Left kidney (tissue), 2 donors: ENCODE results near the gene CLSTN2. TPM values are rescaled to one million over a fixed set of nuclear protein-coding genes. Genes with fewer than 3 reads are reported as not detected.

Experiments
- DNase-seq: peaks from one replicate; pipeline ENCODE4 v3.0.0-alpha.2; 2013
- polyA plus RNA-seq: library from polyadenylated mRNA; unstranded; fragments of 120-200 nt; gene quantifications from one replicate; pipeline ENCODE4 v1.2.1, GENCODE V29; 2013; ENCODE audit not compliant: insufficient read length

Gene CLSTN2
- polyA plus RNA-seq, 1 donor, result 2.0 TPM

DNA sequence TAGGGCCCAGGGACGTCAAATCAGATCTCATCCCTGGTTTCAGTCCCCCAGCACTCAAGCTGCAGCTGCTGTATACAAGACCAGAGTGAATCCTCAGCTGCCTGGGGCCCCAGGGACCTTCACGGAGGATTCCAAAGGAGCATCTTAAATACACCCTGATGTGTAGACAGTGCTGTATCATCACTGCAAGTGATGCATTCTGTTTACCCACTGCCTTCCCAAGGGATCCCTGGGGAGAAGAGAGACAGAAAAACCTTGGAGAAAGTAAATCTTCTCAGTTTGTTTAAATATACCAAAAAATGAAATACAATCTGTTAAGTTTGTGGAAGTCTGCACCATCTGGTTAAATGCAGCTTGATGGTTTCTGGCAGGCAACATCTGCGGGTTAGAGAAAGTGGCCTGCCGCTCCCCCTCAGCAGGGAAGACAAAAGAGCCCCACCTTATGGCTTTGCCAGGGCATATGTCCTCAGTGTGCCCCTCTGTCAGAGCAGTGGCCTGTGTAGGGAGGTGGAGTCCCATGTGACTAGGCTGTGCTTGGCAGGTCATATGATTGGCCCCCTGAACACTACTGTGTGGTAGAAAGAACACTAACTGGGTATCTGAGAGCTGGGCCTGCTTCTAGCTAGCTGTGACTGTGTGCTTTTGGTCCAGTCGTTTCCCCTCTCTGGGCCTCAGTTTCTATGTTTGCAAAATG is 520.7 kb downstream of the CLSTN2 start:
- no peak for DNase-seq

DNA sequence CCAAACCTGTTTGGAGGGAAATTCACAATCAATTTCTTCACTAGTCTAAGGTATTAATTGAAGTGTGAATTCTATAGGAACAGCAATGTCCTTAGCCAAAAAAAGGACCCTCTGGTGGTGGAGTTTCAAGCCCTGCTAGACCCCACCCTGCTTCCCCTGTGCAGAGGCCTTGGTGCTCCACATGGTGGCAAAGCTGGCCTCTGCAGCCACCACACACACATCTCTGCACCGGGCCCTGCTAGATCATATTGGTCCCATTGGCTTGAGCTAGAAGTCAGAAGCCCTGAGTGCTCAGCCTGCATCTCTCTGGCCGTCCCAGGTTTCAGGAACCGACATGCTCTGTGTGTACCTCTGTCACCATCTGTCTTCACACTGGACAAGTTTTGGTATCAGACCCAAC is 522.0 kb downstream of the CLSTN2 start:
- DNase-seq, result no peak

DNA sequence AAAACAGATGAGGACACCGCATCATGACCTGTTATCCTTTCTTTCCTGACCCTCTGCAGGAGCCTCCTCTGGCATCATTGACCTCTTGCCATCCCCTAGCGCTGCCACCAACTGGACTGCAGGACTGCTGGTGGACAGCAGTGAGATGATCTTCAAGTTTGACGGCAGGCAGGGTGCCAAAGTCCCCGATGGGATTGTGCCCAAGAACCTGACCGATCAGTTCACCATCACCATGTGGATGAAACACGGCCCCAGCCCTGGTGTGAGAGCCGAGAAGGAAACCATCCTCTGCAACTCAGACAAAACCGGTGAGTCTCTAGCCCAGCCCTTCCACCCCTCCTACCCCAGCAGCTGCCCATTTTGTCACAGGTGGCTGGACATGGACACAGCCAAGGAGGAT is 524.5 kb downstream of the CLSTN2 start:
- DNase-seq, result no peak

DNA sequence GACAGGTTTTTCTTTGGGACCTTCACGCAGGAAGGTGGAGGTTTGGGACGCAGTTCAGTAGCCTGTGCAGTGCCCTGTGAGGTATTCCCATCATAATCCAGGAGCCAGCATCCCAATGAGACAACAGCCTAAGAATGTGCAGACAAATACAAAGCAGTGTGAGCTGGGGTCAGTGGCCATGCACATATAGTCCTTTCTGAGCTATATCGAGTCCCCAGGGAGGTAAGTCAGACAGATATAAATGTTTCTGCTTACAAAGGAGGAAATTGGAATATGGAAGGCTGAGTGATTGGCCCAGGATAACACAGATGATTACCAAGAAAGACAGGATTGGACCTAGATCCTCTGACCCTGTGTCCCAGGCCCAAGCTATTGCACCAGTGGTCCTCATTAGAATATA is 526.3 kb downstream of the CLSTN2 start:
- DNase-seq, result no peak

DNA sequence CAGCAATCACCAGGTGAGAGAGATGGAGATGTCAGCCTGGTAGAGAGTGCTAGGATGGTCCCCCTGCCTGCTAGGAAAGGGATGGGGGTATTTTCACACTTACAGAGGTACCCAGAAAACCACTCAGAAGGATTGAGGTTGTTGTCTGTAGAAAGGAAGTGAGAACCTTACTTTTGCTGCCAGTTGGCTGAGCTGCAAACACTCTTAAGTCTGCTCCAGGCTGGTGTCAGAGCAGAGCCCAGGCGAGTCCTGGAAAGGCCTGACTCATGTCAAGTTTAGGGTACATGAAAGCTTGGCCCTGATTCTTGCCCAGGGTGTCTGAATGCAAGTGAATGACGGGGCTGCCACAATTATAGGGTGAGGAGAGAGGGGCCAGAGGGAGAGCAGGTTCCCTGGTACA is 528.4 kb downstream of the CLSTN2 start:
- DNase-seq, result no peak

DNA sequence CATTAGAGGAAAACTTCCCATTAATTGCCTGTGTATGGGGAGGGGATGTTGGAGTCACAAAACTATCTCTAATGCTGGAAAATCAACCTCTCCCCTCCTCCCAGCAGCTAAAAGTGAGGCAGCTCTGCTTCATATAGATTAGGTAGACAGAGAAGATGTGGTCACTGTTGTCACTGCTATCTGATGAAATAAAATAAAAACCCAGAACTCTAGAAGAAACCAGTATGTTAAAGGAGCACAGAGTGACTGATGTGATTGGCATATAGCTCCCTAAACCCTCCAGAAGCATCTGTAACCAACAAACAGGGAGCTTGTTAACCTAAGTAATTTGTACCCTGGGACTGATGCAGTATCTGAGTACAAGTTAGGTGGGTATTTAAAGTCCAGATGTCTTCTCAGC is 531.0 kb downstream of the CLSTN2 start:
- no peak for DNase-seq

DNA sequence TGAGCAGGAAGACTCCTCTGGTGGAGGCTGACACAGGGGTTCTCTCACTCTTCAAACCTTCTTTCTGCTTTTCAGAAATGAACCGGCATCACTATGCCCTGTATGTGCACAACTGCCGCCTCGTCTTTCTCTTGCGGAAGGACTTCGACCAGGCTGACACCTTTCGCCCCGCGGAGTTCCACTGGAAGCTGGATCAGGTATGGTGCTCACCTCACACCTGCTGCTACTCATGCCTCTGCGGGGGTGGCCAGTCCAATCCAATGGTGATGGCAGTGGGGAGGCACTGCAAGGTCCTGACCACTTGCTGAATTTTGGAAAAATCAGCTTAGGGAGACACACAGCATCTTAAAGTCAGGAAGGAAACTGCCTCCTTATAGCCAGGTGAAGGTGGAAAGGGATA is 531.5 kb downstream of the CLSTN2 start:
- DNase-seq, result no peak

DNA sequence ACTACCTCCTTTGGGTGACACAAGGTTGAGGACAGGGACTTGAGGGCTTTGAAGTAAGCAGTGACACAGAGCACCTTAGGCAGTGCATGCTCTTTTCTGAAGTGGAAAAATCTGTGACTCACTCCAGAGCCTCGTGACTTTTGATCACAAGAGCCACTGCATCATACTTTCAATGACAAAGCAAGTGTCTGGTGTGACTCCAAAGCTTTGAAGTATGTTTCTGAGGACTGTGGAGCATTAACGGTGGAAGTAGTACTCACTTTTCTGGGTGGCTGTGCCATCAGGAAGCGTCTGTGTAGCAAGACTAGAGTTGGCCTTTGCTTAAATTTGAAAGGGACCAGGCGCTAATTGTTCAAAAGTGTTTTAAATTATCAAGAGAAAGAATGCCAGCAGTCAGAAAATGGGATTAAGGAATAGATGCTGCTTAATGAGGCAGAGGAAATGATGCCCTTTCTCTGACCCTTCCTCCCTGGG is 532.2 kb downstream of the CLSTN2 start:
- DNase-seq, result no peak

DNA sequence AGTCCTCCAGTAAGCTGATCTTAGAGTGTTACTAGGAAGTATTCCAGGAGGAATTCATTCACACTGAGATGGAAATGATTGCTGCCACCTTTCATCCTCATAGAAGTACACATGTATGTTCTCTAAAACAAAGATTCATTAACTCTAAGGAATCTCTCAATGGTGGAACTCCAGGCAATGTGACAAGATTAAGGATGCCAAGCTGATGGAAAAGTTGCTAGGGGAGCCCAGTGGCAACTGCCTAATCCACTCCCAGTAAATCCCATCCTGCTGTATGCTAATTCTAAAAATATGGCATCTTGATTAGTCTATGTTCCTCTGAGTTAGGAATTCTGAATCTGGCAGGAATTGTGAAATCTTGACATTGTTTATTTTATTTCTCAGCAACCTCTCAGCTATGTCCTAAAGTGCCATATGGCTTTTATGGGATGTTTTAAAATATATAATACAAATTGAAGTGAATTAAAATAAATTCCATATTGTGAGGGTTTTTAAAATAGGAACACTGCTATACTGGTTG is 532.9 kb downstream of the CLSTN2 start:
- no peak for DNase-seq

DNA sequence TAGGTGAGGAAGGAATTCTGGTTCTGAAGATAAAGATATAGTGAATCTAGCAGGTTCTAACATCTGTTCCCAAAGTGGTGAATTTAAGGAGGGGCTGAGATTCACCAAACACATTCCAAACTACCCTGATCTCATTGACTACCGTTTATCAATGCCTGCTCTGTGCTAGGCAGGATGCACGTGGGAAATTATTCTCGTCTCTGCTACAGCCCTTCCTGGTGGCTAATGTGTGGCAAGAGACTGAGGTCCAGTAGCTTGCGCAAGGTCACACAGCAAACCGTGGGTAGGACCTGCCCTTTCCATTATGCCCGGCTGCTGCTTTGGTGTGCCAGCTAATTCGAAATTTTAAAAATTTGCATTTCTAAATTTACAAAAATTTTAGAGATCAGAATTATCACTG is 533.4 kb downstream of the CLSTN2 start:
- DNase-seq, result no peak

DNA sequence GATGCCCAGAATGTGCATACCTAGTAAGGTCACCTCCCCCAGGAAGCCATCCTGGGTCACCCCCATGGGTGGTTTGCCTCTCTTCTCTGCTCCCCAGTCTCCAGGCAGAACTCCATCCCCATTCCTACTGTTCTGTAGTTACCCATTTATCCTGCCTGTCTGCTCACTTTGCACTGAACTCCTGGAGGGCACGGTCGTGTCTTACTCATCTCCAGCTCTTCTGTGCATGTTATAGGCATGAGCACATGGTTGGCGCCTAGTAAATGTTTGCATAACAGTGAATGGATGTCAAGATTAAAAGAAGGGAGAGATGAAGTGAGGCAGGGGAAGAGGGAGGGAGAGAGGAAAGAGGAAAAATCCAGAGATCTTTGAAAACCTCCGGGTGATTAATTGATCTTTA is 534.5 kb downstream of the CLSTN2 start:
- no peak for DNase-seq

DNA sequence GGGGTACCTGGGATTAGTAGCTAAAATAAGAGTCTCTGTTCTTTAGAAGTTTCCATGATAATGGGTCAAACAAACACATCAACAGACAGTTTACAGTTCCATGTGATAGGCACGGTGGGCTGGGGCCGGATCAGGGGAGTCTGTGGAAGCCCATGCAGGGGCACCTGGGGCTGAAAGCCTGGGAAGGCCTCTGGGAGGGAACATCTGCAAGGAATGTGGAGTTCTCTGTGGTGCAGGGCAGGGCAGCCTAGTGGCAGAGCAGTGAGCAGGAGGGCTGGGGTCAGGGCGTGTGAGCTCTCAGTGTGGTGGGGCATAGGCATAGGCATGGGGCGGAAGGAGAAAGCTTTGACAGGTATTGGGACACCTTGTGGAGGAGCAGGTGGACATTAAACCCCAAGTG is 535.2 kb downstream of the CLSTN2 start:
- no peak for DNase-seq

DNA sequence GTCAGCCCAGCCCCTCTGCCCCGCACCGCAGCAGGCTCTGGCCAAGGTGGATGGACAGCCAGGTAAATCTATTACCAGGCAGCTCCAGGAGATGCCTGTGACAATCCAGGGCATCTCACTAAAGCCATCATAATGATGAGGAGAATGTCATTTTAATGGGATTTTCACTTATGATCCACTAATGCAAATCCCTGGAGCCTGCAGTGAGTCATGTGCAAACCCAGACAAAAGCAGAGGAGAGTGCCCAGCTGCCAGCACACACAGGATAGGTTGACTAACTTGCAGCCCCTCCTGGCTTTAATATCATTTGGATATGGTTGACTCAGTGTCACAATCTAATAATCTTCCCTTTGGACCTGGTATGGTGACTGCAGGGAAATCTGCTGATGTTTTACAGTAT is 536.0 kb downstream of the CLSTN2 start:
- DNase-seq, result no peak

DNA sequence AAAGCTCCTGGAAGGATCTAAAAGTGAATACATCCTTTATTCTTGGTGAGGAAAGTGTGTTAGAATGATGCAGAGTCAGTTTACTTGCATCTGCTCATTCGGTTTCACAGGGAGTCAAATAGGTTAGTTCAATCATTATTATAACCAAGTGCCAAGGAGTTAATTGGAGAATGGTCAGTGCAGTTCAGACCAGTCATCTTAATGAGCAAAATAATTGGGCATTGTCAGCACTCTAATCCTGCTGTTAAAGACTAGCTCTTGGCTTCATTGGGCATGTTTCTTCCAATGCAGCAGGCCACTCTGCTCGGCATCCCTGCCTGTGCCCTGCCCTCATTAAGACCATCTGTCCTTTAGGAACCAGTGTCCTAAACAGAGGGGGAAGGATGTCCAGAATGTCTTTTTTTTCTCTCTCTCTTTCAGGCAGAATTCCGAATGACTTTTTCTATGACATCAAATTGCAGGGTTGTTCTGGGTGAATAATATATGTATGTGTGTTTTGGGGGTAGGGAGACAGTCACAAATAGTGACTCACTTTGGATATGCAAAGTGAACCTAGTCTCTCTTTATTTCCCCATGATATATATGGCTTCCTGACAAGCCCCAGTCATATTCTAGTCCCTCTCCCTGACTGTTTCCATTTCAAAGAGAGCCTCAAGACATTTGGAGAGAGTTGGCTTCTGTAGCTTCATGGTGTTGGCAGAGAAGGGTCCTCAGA is 537.5 kb downstream of the CLSTN2 start:
- DNase-seq, result no peak

DNA sequence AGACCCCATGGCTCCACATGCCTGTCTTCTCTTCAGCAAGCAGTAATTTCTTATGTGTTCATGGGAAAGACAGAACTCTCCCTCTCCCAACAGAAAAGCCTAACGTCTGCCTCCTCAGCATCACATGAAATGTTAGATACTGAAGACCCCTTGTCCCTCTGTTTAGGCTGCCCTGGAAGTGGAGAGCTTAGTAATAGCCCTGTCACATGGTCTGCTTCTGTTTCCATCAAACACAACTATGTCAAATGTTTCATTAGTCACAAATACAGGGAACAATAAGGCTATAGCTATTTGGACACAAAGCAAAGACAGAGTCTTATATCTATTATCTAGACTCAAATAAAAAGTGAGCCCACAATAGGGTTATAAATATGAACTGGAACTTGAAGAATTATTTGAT is 552.6 kb downstream of the CLSTN2 start:
- DNase-seq, result no peak

DNA sequence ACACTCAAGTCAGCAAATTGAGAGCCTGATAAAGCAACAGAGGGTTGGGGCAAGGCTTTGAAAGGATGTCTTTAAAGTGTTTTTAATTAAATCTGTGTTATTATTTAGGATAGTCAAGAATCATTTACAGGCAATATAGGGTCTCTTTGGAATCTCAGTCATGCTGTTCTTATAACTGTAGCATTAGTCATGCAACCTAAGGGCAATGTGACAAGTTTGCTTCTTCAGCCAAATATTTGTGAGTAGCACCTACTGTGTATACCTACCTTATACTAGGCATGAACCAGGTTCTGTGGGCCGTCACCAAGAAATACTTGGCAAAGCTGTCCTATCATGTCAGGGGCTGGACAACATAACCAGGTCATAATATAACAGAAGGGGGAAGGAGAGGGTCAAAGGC is 558.3 kb downstream of the CLSTN2 start:
- no peak for DNase-seq

DNA sequence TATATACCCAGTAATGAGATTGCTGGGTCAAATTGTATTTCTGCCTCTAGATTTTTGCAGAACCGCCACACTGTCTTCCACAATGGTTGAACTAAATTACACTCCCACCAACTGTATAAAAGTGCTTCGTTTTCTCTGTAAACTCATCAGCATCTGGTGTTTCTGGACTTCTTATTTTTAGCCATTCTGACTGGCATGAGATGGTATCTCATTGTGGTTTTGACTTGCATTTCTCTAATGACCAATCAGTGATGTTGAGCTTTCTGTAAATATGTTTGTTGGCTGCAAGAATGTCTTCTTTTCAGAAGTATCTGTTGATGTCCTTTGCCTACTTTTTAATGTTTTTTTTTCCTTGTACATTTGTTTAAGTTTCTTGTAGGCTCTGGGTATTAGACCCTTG is 560.0 kb downstream of the CLSTN2 start:
- no peak for DNase-seq

DNA sequence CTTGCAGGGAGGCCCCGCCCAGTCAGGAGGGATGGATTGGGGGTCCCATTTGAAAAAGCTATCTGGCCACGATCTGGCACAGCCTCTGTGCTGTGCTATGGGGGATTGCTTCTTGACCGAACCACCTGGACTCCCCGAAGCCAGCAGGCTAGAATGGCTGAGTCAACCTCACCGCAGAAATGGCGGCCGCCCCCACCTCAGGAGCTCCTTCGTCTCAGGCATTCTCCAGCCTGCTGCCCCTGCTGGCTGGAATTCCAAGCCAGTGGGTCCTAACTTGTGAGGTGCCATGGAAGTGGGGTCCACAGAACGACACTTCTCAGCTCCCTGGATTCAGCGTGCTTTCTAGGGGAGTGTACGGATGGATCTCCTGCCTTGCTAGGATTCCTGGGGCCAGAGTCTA is 562.3 kb downstream of the CLSTN2 start:
- no peak for DNase-seq

DNA sequence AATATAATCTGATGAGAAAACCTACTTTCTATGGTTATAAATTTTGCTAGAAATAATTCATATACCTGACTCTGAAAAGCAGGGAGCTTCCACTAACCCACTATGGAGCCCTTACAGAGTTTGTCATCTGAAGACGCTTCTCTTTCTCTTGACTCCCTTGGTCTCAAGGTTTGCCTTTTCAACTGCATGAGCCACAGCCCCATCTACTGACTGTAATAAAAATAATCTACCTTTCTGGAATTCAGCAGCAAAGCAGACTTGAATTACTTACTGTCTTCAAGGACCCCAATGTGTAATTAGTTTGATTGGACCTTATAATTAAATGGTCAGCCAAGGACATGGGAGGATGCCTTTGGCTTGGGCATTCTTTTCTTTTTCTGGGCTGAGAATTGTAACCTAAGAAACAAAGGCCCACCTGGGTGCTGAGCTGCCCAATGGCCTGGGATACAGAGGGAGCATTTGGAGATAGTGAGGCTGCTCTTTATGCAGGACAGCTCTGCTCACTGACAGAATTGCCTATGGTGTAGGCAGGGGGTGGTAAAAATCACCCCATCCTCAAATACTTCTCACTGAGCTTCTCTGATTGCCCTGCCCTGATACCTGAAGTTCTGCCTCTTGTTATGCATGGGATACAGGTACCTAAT is 564.3 kb downstream of the CLSTN2 start:
- peak; percentile 27 for DNase-seq

DNA sequence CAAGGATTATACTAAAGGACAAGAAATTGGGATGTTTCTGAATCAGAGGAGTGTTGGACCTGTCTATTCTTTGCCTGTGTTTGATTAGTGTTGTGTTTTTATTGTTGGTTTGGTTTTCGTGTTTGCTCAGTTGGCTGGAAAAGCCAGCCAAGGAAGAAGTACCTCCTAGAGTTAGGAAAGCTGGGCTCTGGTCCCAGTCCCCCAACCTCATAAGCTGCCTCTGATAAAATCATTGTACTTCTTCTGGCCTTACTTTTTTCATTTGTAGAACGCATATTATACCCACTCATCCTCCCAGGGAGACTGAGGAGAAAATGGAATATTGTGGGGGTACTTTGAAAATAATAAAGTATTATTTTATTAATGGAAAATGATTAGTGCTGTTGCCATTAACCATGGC is 565.5 kb downstream of the CLSTN2 start:
- no peak for DNase-seq

DNA sequence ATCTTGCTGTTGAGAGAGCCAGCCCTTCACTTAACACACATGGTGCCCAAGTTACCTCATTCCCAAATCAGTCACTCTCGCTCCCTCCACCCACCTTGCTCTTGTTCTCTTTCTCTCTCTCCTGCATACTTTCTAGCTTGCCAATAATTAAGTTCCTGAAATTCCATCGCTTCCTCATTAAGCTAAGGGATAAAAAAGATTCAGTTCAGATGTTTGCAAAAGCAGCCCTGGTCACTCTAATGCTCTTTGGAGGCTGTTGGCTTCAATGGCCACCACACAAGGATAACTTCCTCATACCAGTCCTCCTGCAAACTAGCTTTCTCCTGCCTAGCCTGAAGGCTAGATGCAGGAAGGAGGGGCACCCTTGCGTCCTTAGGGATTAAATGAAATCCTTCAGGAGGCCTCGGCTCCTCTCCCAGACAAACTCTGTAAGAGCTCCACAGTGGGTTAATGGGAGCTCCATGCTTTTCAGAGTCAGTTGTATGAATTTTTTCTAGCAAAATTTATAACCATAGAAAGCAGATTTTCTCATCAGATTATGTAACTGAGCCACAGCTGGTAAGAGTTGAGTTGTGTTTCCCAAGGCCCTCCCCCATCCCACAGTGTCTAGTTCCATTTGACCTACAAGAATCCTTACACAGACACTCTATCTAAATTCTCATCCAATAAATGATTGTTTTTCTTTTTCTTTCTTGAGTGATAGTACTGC is 566.2 kb downstream of the CLSTN2 start:
- no peak for DNase-seq

DNA sequence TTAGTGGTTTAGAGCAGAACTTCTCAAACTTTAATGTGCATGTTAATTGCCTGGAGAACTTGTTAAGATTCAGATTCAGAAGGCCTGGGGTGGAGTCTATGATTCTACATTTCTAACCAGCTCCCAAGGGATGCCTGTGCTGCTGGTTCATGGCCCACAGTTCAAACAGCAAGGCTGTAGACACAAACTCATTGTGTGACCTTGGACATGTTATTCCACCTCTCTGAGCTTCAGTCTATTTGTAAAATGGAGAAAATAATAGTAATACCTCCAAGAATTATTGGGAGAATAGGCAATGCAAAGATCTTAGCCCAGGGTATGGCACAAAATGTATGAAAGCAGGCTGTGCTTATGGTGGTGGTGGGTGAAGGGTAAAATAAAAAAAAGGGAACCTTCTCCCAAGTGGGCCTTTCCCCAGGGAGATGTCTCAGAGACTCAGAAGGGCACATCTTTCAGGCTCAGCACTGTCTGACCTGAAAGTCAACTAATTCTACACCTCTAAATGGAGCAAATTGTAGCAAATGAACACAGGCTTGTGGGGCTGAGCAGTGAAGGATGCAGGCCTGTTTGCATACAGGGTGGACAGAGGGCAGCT is 566.9 kb downstream of the CLSTN2 start:
- DNase-seq, result no peak
